Retinal pigment epithelial cell (primary cell): ENCODE measurements around the gene FAM13A.
A peak's percentile ranks its signal among the peaks of the same experiment; 100 is the strongest.

Source experiments
- DNase-seq: peaks from one replicate; pipeline ENCODE4 v3.0.0-alpha.2; 2010; ENCODE audit warnings: low read depth
- H3K4me3 ChIP-seq: 2 replicates; pipeline ENCODE4 v1.5.1; 2011; ENCODE audit warnings: mild to moderate bottlenecking, low read length, control low read depth, moderate library complexity
- CTCF ChIP-seq: conservative IDR thresholded peaks from 2 replicates; pipeline ENCODE4 v1.5.1; 2011; ENCODE audit warnings: low read depth, low read length, control low read depth, inconsistent platforms

FAM13A gene

GRCh38 chr4:88745175-88745574, 311.8 kb downstream of the FAM13A start:
- H3K4me3 ChIP-seq, result no peak overlapping the region
- TF ChIP-seq CTCF, result no peak
- DNase-seq, result no peak

GRCh38 chr4:88744609-88745008, 312.4 kb downstream of the FAM13A start:
- no peak for TF ChIP-seq CTCF
- no peak for DNase-seq
- no peak overlapping the region for H3K4me3 ChIP-seq

GRCh38 chr4:88743696-88744095, 313.3 kb downstream of the FAM13A start:
- no peak overlapping the region for H3K4me3 ChIP-seq
- TF ChIP-seq CTCF, result no peak
- DNase-seq, result no peak

- TF ChIP-seq CTCF, result no peak
- DNase-seq, result no peak
- H3K4me3 ChIP-seq, result no peak overlapping the region
These were observed 314.4 kb downstream of the FAM13A start for GRCh38 chr4:88742561-88742960.

GRCh38 chr4:88738180-88738579, 318.8 kb downstream of the FAM13A start:
- no peak for DNase-seq
- no peak for TF ChIP-seq CTCF
- H3K4me3 ChIP-seq, result no peak overlapping the region

- H3K4me3 ChIP-seq, result peak overlapping the region; percentile 4
- DNase-seq, result no peak
- no peak for TF ChIP-seq CTCF
These were observed 319.6 kb downstream of the FAM13A start for GRCh38 chr4:88737307-88737941.

GRCh38 chr4:88736264-88736663, 320.7 kb downstream of the FAM13A start:
- TF ChIP-seq CTCF, result no peak
- H3K4me3 ChIP-seq, result no peak overlapping the region
- DNase-seq, result no peak
